HEK293T (cell line): Measurements from ENCODE around the gene AGPAT4.

Source experiments
- ARNT ChIP-seq: fragments of 450-650 bp; IDR thresholded peaks from 2 replicates; pipeline ENCODE4 v1.6.1; 2017; ENCODE audit warnings: mild to moderate bottlenecking
- BHLHE40 ChIP-seq: fragments of 450-650 bp; IDR thresholded peaks from 2 replicates; pipeline ENCODE4 v1.6.1; 2016; ENCODE audit warnings: mild to moderate bottlenecking, moderate library complexity, borderline replicate concordance
- FOXK2 ChIP-seq: fragments of 450-650 bp; IDR thresholded peaks from 2 replicates; pipeline ENCODE4 v1.6.1; 2016; ENCODE audit warnings: mild to moderate bottlenecking
- FOXM1 ChIP-seq: fragments of 450-650 bp; IDR thresholded peaks from 2 replicates; pipeline ENCODE4 v1.6.1; 2017; ENCODE audit warnings: mild to moderate bottlenecking, borderline replicate concordance
- HDGF ChIP-seq: fragments of 450-650 bp; IDR thresholded peaks from 2 replicates; pipeline ENCODE4 v1.6.1; 2017; ENCODE audit warnings: antibody characterized with exemption, borderline replicate concordance
- L3MBTL2 ChIP-seq: fragments of 450-650 bp; conservative IDR thresholded peaks from 2 replicates; pipeline ENCODE4 v1.6.1; 2016; ENCODE audit warnings: mild to moderate bottlenecking
- LEF1 ChIP-seq: fragments of 450-650 bp; IDR thresholded peaks from 2 replicates; pipeline ENCODE4 v1.6.1; 2017; ENCODE audit warnings: mild to moderate bottlenecking, borderline replicate concordance
- NFRKB ChIP-seq: fragments of 450-650 bp; IDR thresholded peaks from 2 replicates; pipeline ENCODE4 v1.6.1; 2016; ENCODE audit warnings: mild to moderate bottlenecking, moderate library complexity
- SP1 ChIP-seq: fragments of 450-650 bp; IDR thresholded peaks from 2 replicates; pipeline ENCODE4 v1.6.1; 2017
- SUZ12 ChIP-seq: fragments of 450-650 bp; IDR thresholded peaks from 2 replicates; pipeline ENCODE4 v1.6.1; 2016; ENCODE audit warnings: mild to moderate bottlenecking
- TF ChIP-seq, protein P1 (sequence below): fragments of 450-650 bp; IDR thresholded peaks from 2 replicates; pipeline ENCODE4 v1.6.1; 2016

DNA sequence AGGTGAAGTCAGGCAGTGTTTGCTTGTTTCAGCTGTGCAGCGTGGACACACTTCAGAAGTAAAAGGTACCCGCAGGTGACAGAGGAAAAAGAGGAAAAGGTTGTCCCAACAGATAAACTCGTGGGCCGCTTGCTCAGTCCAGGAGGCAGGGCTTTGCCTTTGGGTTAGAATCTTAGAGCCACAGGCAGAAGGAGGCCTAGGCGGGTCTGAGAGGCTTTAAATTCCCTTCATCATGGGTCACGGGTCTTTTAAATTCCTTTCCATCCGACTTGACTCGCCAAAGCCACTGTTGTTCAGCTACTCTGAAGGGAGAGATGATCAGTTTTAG is 48.2 kb downstream of the AGPAT4 start:
- TF ChIP-seq NFRKB (no peak), LEF1 (no peak), SUZ12 (no peak), HDGF (no peak), BHLHE40 (no peak), FOXK2 (no peak), L3MBTL2 (no peak), FOXM1 (no peak), ARNT (no peak), SP1 (no peak)
- TF ChIP-seq, protein P1, sequence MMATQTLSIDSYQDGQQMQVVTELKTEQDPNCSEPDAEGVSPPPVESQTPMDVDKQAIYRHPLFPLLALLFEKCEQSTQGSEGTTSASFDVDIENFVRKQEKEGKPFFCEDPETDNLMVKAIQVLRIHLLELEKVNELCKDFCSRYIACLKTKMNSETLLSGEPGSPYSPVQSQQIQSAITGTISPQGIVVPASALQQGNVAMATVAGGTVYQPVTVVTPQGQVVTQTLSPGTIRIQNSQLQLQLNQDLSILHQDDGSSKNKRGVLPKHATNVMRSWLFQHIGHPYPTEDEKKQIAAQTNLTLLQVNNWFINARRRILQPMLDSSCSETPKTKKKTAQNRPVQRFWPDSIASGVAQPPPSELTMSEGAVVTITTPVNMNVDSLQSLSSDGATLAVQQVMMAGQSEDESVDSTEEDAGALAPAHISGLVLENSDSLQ = no peak
